Measurements from ENCODE around the gene TBC1D19. TPM values are rescaled to one million over a fixed set of nuclear protein-coding genes. Genes with fewer than 3 reads are reported as not detected.

TBC1D19 gene
- total and polyA plus RNA-seq, 9 of the 15 experiments (the other 6 are each of a cell fraction or from before 2014, with no cell fraction given): 0.73 to 5.6 (median 3.7) TPM

- Histone ChIP-seq H3K36me3 (ENCODE audit: control insufficient read depth, insufficient read depth, low read length) (no peaks in the 10 kb centered on the region), H3K4me1 (replicated peaks in 1 of 2; ENCODE audit: control insufficient read depth in 2 of 2, insufficient read depth in 2 of 2, low read length in 2 of 2) (no peaks in the 10 kb centered on the region), H3K9me3 (replicated peaks; ENCODE audit: control insufficient read depth, insufficient read depth, low read depth, low read length) (no peaks in the 10 kb centered on the region), H3K27me3 (ENCODE audit: control insufficient read depth in 2 of 2, insufficient read depth in 2 of 2, low read length in 2 of 2) (no peaks in the 10 kb centered on the region), H2AFZ (ENCODE audit: low read depth, low read length) (no peak overlapping the region), H3K79me2 (ENCODE audit: control insufficient read depth, insufficient read depth, low read length) (no peaks in the 10 kb centered on the region), H4K20me1 (replicated peaks; ENCODE audit: control insufficient read depth, insufficient read depth, low read length) (no peaks in the 10 kb centered on the region), H3K9me1 (ENCODE audit: control insufficient read depth, insufficient read depth, low read length) (no peaks in the 10 kb centered on the region), H3K9ac (ENCODE audit: insufficient read depth in 1 of 2, low read depth in 2 of 2, low read length in 2 of 2) (no peak overlapping the region), H3K4me3 (no peak overlapping the region), H3K4me2 (ENCODE audit: insufficient read depth, low read length) (no peak overlapping the region), H3K27ac (ENCODE audit: extremely low read depth, low read depth, low read length) (no peak overlapping the region)
- intact Hi-C loops (cut with micrococcal nuclease) (loop anchor here (1.0 to 5.0 kb wide), 4 partner anchors 248 to 393 kb away; no protein-coding TSS in a partner anchor), in situ Hi-C loops (cut with MboI) (no loop called here)
- BruUV-seq (replicated peaks): no TSS peak
- DNase-seq (ENCODE audit: extremely low read depth in 1 of 4, low spot score in 3 of 4) (peak in 3 of 4 experiments; percentile 10 to 21 (median 17)), FAIRE-seq (peak; percentile 64), ATAC-seq (peak; percentile 58; the same call in 1 of the 3 replicates)
- 8% methylated on average over 1 of the region's 1 CpG for WGBS (ENCODE audit: insufficient coverage, low coverage, missing lambda C conversion rate)
- CTCF ChIA-PET (ENCODE audit: low intra/inter-chr PET ratio): interaction anchor here (0.8 to 2.3 kb wide), 5 partner anchors 133 to 691 kb away, joined by 4 to 14 read pairs (median 6); no protein-coding TSS in a partner anchor
- POLR2A ChIA-PET: no interaction called here
- TF ChIP-seq CBX8 (IDR thresholded peaks at IDR 0.05; ENCODE audit: borderline replicate concordance, extremely low read depth, low read depth, low read length, poor library complexity, severe bottlenecking) (no peak), KLF16 (IDR thresholded peaks at IDR 0.05) (0 out of 2 replicates have a peak, but pooled peaks have one; percentile 38), YY1 (IDR thresholded peaks at IDR 0.05; ENCODE audit: borderline replicate concordance in 1 of 3, control insufficient read depth in 1 of 3, extremely low read depth in 1 of 3, insufficient read depth in 3 of 3, insufficient read length in 1 of 3, insufficient replicate concordance in 2 of 3, low read depth in 1 of 3, low read length in 2 of 3) (no peak), ZNF347 (CRISPR knock-in tag; IDR thresholded peaks at IDR 0.05; ENCODE audit: low read depth) (no peak), E2F3 (CRISPR knock-in tag; IDR thresholded peaks at IDR 0.05) (no peak), PURB (CRISPR knock-in tag; IDR thresholded peaks at IDR 0.05; ENCODE audit: low read depth) (no peak), ETV1 (tag; conservative IDR thresholded peaks at IDR 0.05; ENCODE audit: low read depth) (no peak), RAD21 (CRISPR knock-in tag; conservative IDR thresholded peaks at IDR 0.05 in 1 of 2, IDR thresholded peaks at IDR 0.05 in 1 of 2) (peak; percentile 94 to 98), RNF2 (IDR thresholded peaks at IDR 0.05) (no peak), REST (IDR thresholded peaks at IDR 0.05; ENCODE audit: borderline replicate concordance) (peak; percentile 84), REST (CRISPR knock-in tag; IDR thresholded peaks at IDR 0.05; ENCODE audit: low read depth) (no peak), CBX3 (IDR thresholded peaks at IDR 0.05; ENCODE audit: borderline replicate concordance in 1 of 2, low read length in 2 of 2) (no peak), HDAC2 (IDR thresholded peaks at IDR 0.05) (no peak), ZNF778 (CRISPR knock-in tag; IDR thresholded peaks at IDR 0.05) (no peak)
These were observed 136.2 kb downstream of the TBC1D19 start for GRCh38 chr4:26719954-26720552.
